ENCODE measurements around the gene PPP1R12B.

GRCh38 chr1:202578001-202578504 is 229.6 kb downstream of the PPP1R12B start:
- TF ChIP-seq CTCF (IDR thresholded peaks at IDR 0.05) (no peak), POLR2A (IDR thresholded peaks at IDR 0.05) (no peak)
